ENCODE results near the gene P2RY11. TPM values are rescaled to one million over a fixed set of nuclear protein-coding genes. Genes with fewer than 3 reads are reported as not detected.

P2RY11 gene
- total RNA-seq, 2 experiments from 2014 or later, result 36.0 to 43.7 TPM

Other genes with a start within 250 kb of the P2RY11 start
- 1 to 10 TPM; 3.4 to 5.1 TPM for gene OLFM2, start 175.2 kb upstream of the P2RY11 start, total RNA-seq
- gene COL5A3, start 101.2 kb upstream of the P2RY11 start, total RNA-seq, result under 1 TPM in 1 of 2 experiments, not detected in 1; 0.09 TPM
- gene RDH8, start 98.2 kb upstream of the P2RY11 start, total RNA-seq, result not detected
- gene SHFL, start 25.4 kb upstream of the P2RY11 start, total RNA-seq, result 100 to 1,000 TPM in 1 of 2 experiments, 10 to 100 TPM in 1; 95.3 to 146 TPM
- gene ANGPTL6, start 9.0 kb upstream of the P2RY11 start, total RNA-seq, result 1 to 10 TPM; 2.7 to 3.3 TPM
- gene PPAN, start 5.3 kb upstream of the P2RY11 start, total RNA-seq, result 100 to 1,000 TPM in 1 of 2 experiments, 10 to 100 TPM in 1; 98.5 to 115 TPM
- 100 to 1,000 TPM; 216 to 256 TPM for gene EIF3G, start 8.2 kb downstream of the P2RY11 start, total RNA-seq
- 100 to 1,000 TPM; 433 to 500 TPM for gene DNMT1, start 83.3 kb downstream of the P2RY11 start, total RNA-seq
- gene S1PR2, start 119.6 kb downstream of the P2RY11 start, total RNA-seq, result 1 to 10 TPM; 6.1 to 8.5 TPM
- gene MRPL4, start 140.5 kb downstream of the P2RY11 start, total RNA-seq, result 100 to 1,000 TPM in 1 of 2 experiments, 10 to 100 TPM in 1; 85.4 to 112 TPM
- 10 to 100 TPM; 17.7 to 31.5 TPM for gene ICAM1, start 159.4 kb downstream of the P2RY11 start, total RNA-seq
- under 1 TPM; 0.89 to 0.99 TPM for gene ICAM4, start 175.3 kb downstream of the P2RY11 start, total RNA-seq
- under 1 TPM; 0.41 to 0.84 TPM for gene ICAM5, start 178.3 kb downstream of the P2RY11 start, total RNA-seq
- 1 to 10 TPM in 1 of 2 experiments, under 1 TPM in 1; 0.93 to 3.3 TPM for gene ZGLP1, start 198.1 kb downstream of the P2RY11 start, total RNA-seq
- gene FDX2, start 204.3 kb downstream of the P2RY11 start, total RNA-seq, result 10 to 100 TPM in 1 of 2 experiments, 1 to 10 TPM in 1; 7.4 to 11.1 TPM
- gene RAVER1, start 221.8 kb downstream of the P2RY11 start, total RNA-seq, result 10 to 100 TPM; 87.0 to 87.8 TPM
- gene ICAM3, start 227.9 kb downstream of the P2RY11 start, total RNA-seq, result 100 to 1,000 TPM; 169 to 192 TPM

Measured in activated CD8-positive, alpha-beta memory T cell treated with anti-CD3 and anti-CD28 coated beads, Interleukin-2, amount 10 ng/mL, durations not matched to agents 7 days and 5 days (primary cell).